SU-DHL-6 (cell line): Measurements from ENCODE around the gene BEST2.

Experiments
- H2AFZ ChIP-seq: fragments of 200-600 bp; sonication (generic); 2 replicates; pipeline ENCODE4 v1.6.1; 2014; ENCODE audit warnings: low read depth, mild to moderate bottlenecking, moderate library complexity, mixed read lengths, antibody characterized with exemption, low read length; ENCODE audit not compliant: severe bottlenecking
- H3F3A ChIP-seq: fragments of 200-600 bp; shearing (Covaris generic); 2 replicates; pipeline ENCODE4 v1.6.0; 2016; ENCODE audit warnings: antibody characterized with exemption, mild to moderate bottlenecking; ENCODE audit not compliant: insufficient read depth
- H3K27ac ChIP-seq: fragments of 200-600 bp; sonication (generic); 2 replicates; pipeline ENCODE4 v1.5.1; 2016; ENCODE audit warnings: low read depth, mild to moderate bottlenecking, low read length, moderate library complexity, mixed read lengths
- H3K27me3 ChIP-seq: fragments of 200-600 bp; sonication (generic), shearing (Covaris generic); 2 replicates; pipeline ENCODE4 v1.6.0; 2014; ENCODE audit warnings: mild to moderate bottlenecking, low read length
- H3K36me3 ChIP-seq: fragments of 200-600 bp; sonication (generic); 2 replicates; pipeline ENCODE4 v1.6.1; 2014; ENCODE audit warnings: mild to moderate bottlenecking, low read length, mixed read lengths
- H3K4me2 ChIP-seq: fragments of 300-600, 200-600 bp; shearing (Covaris generic), sonication (generic); 2 replicates; pipeline ENCODE4 v1.6.0; 2014; ENCODE audit warnings: low read length, low read depth, mild to moderate bottlenecking; ENCODE audit not compliant: poor library complexity, severe bottlenecking
- H3K4me3 ChIP-seq: fragments of 200-600 bp; sonication (generic); 2 replicates; pipeline ENCODE4 v1.5.1; 2014; ENCODE audit warnings: antibody characterized with exemption, low read length, mild to moderate bottlenecking, mixed read lengths; ENCODE audit not compliant: insufficient read depth, poor library complexity, severe bottlenecking
- H3K79me2 ChIP-seq: fragments of 200-600 bp; sonication (generic); 2 replicates; pipeline ENCODE4 v1.6.1; 2014; ENCODE audit warnings: mild to moderate bottlenecking, low read length, moderate library complexity; ENCODE audit not compliant: insufficient read depth
- H3K9ac ChIP-seq: fragments of 200-600 bp; sonication (generic); 2 replicates; pipeline ENCODE4 v1.7.0; 2014; ENCODE audit warnings: mild to moderate bottlenecking, low read length
- H3K9me2 ChIP-seq: fragments of 200-600 bp; sonication (generic); replicated peaks from 2 replicates; pipeline ENCODE4 v1.6.1; 2014; ENCODE audit warnings: low read length; ENCODE audit not compliant: insufficient read depth
- H3K9me3 ChIP-seq: fragments of 200-600 bp; sonication (generic); 2 replicates; pipeline ENCODE4 v1.6.1; 2014; ENCODE audit warnings: low read length, mixed read lengths; ENCODE audit not compliant: insufficient read depth
- H4K20me1 ChIP-seq: fragments of 200-600 bp; sonication (generic); 2 replicates; pipeline ENCODE4 v1.6.1; 2014; ENCODE audit warnings: low read depth, mild to moderate bottlenecking, antibody characterized with exemption, low read length, moderate library complexity, mixed read lengths
- CTCF ChIP-seq: fragments of 200-600 bp; sonication (generic); IDR thresholded peaks from one replicate; pipeline ENCODE4 v1.5.1; 2017; ENCODE audit warnings: antibody characterized with exemption, mild to moderate bottlenecking, low read length, moderate library complexity; ENCODE audit not compliant: insufficient read depth, poor library complexity, severe bottlenecking
- EZH2phosphoT487 ChIP-seq: fragments of 200-600 bp; sonication (generic), shearing (Covaris generic); conservative IDR thresholded peaks from 2 replicates; pipeline ENCODE4 v1.6.1; 2018; ENCODE audit warnings: mild to moderate bottlenecking, antibody characterized with exemption, low read length, moderate library complexity, mixed read lengths

Gene BEST2

GRCh38 chr19:12763100-12763499 is 11.5 kb downstream of the BEST2 start:
- H3K9ac ChIP-seq, result no peak overlapping the region
- no peaks in the 10 kb centered on the region for H3K9me3 ChIP-seq
- H3K36me3 ChIP-seq, result no peaks in the 10 kb centered on the region

GRCh38 chr19:12764698-12765097 is 13.1 kb downstream of the BEST2 start:
- Histone ChIP-seq H4K20me1 (no peaks in the 10 kb centered on the region), H2AFZ (no peak overlapping the region), H3K27me3 (no peaks in the 10 kb centered on the region), H3K27ac (no peak overlapping the region), H3K36me3 (no peaks in the 10 kb centered on the region), H3K79me2 (no peaks in the 10 kb centered on the region), H3K9me3 (no peaks in the 10 kb centered on the region), H3F3A (no peaks in the 10 kb centered on the region), H3K4me2 (no peak overlapping the region), H3K9me2 (no peaks in the 10 kb centered on the region), H3K4me3 (no peak overlapping the region), H3K9ac (no peak overlapping the region)
- TF ChIP-seq CTCF (no peak), EZH2phosphoT487 (no peak)

More at GRCh38 chr19:12763100-12763499, 11.5 kb downstream of the BEST2 start:
- Histone ChIP-seq H3K4me3 (no peak overlapping the region), H3K9me2 (no peaks in the 10 kb centered on the region), H3K27ac (no peak overlapping the region), H3K4me2 (no peak overlapping the region), H3K79me2 (no peaks in the 10 kb centered on the region), H3K27me3 (no peaks in the 10 kb centered on the region), H2AFZ (no peak overlapping the region), H4K20me1 (no peaks in the 10 kb centered on the region), H3F3A (no peaks in the 10 kb centered on the region)
- TF ChIP-seq EZH2phosphoT487 (no peak), CTCF (no peak)

- Histone ChIP-seq H3K79me2 (no peaks in the 10 kb centered on the region), H3K9me2 (no peaks in the 10 kb centered on the region), H4K20me1 (no peaks in the 10 kb centered on the region), H3K36me3 (no peaks in the 10 kb centered on the region), H3K9me3 (no peaks in the 10 kb centered on the region), H3K27ac (no peak overlapping the region), H3K4me2 (no peak overlapping the region), H3K27me3 (no peaks in the 10 kb centered on the region), H2AFZ (no peak overlapping the region), H3K9ac (no peak overlapping the region), H3K4me3 (no peak overlapping the region), H3F3A (no peaks in the 10 kb centered on the region)
- TF ChIP-seq EZH2phosphoT487 (no peak), CTCF (peak; percentile 90)
These were observed 14.5 kb downstream of the BEST2 start for GRCh38 chr19:12766051-12766521.
